HL-60 (cell line): ENCODE data around the gene MTMR6.

ENCODE experiments used
- DNase-seq, 2 experiments: peaks; one replicate each; pipeline ENCODE4 v3.0.0-alpha.2; 2010 to 2020; ENCODE audit warnings: low read depth in 1 of 2, low spot score in 1 of 2
- H3K27ac ChIP-seq: fragments of 250-450 bp; sonication (Bioruptor Pico); replicated peaks from 2 replicates; pipeline ENCODE4 v1.5.1; 2020; ENCODE audit warnings: mild to moderate bottlenecking, moderate library complexity
- H3K27me3 ChIP-seq: fragments of 250-450 bp; sonication (Bioruptor Pico); 2 replicates; pipeline ENCODE4 v1.5.1; 2021; ENCODE audit warnings: mild to moderate bottlenecking, moderate library complexity; ENCODE audit not compliant: insufficient read depth, poor library complexity, severe bottlenecking
- H3K4me3 ChIP-seq: replicated peaks from 2 replicates; pipeline ENCODE4 v1.5.1; 2011; ENCODE audit warnings: mild to moderate bottlenecking, control low read depth, low read length; ENCODE audit not compliant: insufficient read depth
- CTCF ChIP-seq: IDR thresholded peaks from one replicate; pipeline ENCODE4 v1.5.1; 2011; ENCODE audit warnings: low read length, control low read depth, inconsistent platforms; ENCODE audit not compliant: insufficient read depth
- GABPA ChIP-seq: IDR thresholded peaks from 2 replicates; pipeline ENCODE4 v1.6.1; 2012; ENCODE audit warnings: low read depth
- POLR2AphosphoS5 ChIP-seq: IDR thresholded peaks from 2 replicates; pipeline ENCODE4 v1.6.1; 2012; ENCODE audit warnings: low read depth
- SPI1 ChIP-seq: IDR thresholded peaks from 2 replicates; pipeline ENCODE4 v1.6.1; 2012; ENCODE audit warnings: low read depth, mild to moderate bottlenecking, borderline replicate concordance
- TF ChIP-seq, protein P1 (sequence below): IDR thresholded peaks from 2 replicates; pipeline ENCODE4 v1.6.1; 2012; ENCODE audit warnings: low read depth; ENCODE audit not compliant: insufficient replicate concordance

MTMR6 gene

DNA sequence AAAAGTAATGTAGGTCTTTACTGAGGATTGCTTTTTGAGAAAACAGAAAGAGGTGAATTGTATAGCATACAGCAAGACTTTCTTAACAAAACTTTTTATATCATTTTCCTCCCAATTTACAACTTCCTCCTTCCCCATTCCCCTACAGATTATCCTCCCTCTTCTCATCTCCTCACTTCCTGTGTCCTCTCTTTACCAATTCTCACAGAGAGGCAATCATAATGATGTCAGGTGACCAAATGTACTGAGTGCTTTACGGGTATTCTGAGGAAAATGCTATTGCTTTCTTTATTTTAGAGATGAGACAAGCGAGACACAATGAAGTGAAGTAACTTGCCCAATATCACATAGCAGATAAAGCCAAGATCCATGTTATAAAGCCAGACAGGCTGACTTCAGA is 1.7 kb upstream of the MTMR6 start:
- Histone ChIP-seq H3K4me3 (no peak overlapping the region), H3K27me3 (no peaks in the 10 kb centered on the region), H3K27ac (no peak overlapping the region)
- TF ChIP-seq POLR2AphosphoS5 (no peak), SPI1 (no peak; the same call in 1 of the 2 replicates), GABPA (no peak), CTCF (no peak)
- TF ChIP-seq, protein P1, sequence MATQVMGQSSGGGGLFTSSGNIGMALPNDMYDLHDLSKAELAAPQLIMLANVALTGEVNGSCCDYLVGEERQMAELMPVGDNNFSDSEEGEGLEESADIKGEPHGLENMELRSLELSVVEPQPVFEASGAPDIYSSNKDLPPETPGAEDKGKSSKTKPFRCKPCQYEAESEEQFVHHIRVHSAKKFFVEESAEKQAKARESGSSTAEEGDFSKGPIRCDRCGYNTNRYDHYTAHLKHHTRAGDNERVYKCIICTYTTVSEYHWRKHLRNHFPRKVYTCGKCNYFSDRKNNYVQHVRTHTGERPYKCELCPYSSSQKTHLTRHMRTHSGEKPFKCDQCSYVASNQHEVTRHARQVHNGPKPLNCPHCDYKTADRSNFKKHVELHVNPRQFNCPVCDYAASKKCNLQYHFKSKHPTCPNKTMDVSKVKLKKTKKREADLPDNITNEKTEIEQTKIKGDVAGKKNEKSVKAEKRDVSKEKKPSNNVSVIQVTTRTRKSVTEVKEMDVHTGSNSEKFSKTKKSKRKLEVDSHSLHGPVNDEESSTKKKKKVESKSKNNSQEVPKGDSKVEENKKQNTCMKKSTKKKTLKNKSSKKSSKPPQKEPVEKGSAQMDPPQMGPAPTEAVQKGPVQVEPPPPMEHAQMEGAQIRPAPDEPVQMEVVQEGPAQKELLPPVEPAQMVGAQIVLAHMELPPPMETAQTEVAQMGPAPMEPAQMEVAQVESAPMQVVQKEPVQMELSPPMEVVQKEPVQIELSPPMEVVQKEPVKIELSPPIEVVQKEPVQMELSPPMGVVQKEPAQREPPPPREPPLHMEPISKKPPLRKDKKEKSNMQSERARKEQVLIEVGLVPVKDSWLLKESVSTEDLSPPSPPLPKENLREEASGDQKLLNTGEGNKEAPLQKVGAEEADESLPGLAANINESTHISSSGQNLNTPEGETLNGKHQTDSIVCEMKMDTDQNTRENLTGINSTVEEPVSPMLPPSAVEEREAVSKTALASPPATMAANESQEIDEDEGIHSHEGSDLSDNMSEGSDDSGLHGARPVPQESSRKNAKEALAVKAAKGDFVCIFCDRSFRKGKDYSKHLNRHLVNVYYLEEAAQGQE, result no peak
- peak; percentile 25 to 66 for DNase-seq

DNA sequence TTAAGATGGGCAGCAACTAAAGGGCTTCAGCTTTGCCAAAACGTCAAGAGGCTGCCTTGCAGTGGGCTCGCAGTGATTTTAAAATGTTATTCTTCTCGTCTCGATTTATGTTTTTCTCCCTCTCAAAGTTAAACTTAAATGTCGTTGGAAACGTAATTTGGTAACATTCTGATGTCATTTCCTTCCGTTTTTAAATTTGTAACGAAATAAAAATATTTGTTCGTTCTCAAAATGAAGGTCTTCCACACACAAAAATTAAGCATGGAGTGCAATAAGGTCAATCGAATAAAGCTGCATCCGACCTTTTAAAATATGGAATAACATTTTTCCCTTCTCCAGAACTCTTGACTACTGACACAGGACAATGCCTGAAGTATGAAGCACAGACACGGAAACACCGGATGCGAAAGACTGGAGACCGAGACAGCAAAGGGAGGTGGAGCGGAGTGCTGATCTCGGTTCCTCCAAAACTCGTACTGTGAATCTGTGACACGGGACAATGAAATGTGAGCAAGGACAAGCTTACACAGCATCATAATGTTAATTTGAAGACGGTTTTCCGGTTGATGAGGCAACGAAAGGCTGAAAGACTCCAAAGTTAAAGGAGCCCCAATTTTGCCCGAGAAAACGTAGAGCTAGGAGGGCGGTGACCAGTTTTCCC is 850 bp downstream of the MTMR6 start:
- no peak for TF ChIP-seq CTCF
- no peak for TF ChIP-seq GABPA
- no peak for TF ChIP-seq SPI1
- TF ChIP-seq, protein P1, result no peak
- no peak; the same call in 1 of the 2 replicates for TF ChIP-seq POLR2AphosphoS5
- Histone ChIP-seq H3K4me3 (peak overlapping the region; percentile 98), H3K27ac (peak overlapping the region; percentile 96), H3K27me3 (no peaks in the 10 kb centered on the region)
- DNase-seq, result peak in 1 of 2 experiments; percentile 71

GRCh38 chr13:25281935-25282332 is 5.4 kb downstream of the MTMR6 start:
- DNase-seq, result no peak
- H3K27me3 ChIP-seq, result no peaks in the 10 kb centered on the region
- no peak overlapping the region for H3K4me3 ChIP-seq
- H3K27ac ChIP-seq, result no peak overlapping the region
- no peak for TF ChIP-seq SPI1
- no peak for TF ChIP-seq GABPA
- TF ChIP-seq POLR2AphosphoS5, result no peak
- TF ChIP-seq, protein P1, result no peak
- no peak for TF ChIP-seq CTCF
